Stimulated activated CD4-positive, alpha-beta T cell treated with anti-CD3 and anti-CD28 coated beads, Interleukin-2, amount 100 ng/mL, for 4 hours (primary cell): ENCODE results near the gene LGI2.
"Not testable (repeated sequence)": the region's sequence is repeated elsewhere in the genome, so short reads cannot be mapped to it uniquely, and the experiment has no call there.

Source experiments
- DNase-seq: peaks from one replicate; pipeline ENCODE4 v3.0.0-alpha.2; 2020; ENCODE audit warnings: low read depth

LGI2 gene, protein sequence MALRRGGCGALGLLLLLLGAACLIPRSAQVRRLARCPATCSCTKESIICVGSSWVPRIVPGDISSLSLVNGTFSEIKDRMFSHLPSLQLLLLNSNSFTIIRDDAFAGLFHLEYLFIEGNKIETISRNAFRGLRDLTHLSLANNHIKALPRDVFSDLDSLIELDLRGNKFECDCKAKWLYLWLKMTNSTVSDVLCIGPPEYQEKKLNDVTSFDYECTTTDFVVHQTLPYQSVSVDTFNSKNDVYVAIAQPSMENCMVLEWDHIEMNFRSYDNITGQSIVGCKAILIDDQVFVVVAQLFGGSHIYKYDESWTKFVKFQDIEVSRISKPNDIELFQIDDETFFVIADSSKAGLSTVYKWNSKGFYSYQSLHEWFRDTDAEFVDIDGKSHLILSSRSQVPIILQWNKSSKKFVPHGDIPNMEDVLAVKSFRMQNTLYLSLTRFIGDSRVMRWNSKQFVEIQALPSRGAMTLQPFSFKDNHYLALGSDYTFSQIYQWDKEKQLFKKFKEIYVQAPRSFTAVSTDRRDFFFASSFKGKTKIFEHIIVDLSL

DNA sequence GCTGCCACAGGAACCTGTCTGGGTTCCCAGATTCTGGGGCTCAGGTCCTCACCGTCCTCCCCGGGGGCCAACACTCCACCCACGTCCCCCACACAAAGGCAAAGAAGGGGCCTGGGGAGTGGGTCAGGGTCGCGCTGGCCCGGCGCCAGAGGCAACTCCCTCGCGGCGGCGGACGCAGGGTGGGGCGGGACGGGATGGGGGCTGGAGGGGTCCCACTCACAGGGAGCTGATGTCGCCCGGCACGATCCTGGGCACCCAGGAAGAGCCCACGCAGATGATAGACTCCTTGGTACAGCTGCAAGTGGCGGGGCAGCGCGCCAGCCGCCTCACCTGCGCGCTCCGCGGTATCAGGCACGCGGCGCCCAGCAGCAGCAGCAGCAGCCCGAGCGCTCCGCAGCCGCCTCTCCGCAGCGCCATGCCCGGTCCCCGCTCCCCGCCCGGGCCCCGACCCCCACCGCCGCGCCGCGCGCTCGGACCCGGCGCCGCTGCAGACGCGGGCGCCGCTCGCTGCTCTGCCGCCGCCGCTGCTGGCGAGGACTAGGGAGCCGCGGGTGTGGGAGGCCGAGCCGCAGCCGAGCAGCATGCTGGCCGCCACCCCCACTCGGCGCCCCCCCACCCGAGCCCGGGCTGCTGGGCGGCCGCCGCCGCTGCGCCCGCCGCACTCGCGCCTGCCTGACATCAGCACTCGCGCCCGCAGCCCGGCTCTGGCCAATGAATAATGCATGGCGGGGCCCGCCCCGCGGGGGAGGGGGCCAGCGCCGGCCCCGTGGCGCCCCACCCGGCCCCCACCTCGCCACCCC lies at the start of gene LGI2:
Gene LGI2 (minus strand): TSS at position 670 of the 800 bp plus-strand sequence. CDS start 253 bp downstream, at position 417.
- no peak for DNase-seq

DNA sequence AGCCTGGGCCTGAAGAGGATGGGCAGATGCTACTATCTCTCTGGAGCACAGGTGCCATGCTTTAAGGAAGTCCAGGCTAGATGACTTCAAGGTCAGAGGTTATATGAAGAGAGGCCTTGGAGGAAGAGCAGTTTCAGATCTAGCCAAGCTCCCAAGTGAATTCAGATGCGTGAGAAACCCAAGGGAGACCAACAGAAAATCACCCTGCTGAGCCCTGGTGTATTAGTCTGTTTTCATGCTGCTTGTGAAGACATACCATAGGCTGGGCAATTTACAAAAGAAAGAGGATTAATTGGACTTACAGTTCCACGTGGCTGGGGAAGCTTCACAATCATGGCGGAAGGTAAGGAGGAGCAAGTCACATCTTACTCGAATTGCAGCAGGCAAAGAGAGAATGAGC lies 47.8 kb upstream of the LGI2 start:
- no peak for DNase-seq

DNA sequence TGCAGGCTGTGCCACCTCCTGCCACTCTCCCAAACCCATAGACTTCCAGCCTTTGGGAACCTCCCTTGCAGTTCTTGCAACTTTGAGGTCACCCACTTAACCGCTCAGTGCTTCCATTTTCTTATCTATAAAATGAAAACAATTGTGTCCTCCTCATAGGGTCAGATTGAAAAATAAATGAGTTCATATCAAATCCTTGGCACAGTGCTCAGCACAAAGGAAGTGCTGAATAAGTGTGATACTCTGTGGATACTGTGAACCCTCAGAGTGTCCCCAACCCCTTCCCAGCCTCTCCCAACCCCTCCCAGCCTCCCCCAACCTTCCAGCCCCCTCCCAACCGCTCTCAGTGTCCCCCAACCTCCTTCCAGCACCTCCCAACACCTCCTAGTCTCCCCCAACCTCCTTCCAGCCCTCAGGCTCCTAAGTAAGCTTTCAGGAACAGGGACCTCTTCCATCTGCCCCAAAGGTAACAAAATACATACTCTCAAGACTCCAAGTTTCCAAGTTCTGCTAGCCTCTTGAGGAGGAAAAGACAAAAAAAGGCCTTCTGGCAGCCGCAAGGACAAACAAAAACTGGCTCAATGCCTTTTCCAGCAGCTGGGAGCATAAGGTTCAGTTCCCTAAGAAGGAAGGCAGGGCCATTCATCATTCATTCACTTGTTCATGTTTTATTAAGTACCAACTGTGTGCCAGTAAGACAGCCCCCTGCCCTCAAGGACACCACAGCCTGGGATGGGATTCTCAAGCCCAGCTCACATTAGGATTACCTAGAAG lies 46.1 kb upstream of the LGI2 start:
- no peak for DNase-seq

DNA sequence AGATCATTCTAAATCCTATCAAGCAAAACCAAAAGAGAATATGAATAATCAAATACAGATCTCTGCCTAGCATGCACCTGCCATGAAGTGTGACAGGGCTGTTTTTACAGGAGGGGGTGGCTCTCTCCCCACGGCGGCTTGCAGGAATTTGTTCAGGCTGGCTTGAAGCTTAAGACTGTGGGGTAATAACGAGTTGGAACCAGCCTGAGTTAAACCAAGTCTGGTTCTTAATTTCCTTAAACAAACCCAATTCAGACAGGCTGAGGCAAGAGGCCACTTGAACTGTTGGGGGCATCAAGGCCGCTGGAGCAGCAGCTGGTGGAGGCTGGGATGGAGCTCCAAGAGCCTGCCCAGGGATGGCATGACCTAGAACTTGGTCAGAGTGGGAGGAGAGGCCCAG lies 45.1 kb upstream of the LGI2 start:
- DNase-seq, result no peak

DNA sequence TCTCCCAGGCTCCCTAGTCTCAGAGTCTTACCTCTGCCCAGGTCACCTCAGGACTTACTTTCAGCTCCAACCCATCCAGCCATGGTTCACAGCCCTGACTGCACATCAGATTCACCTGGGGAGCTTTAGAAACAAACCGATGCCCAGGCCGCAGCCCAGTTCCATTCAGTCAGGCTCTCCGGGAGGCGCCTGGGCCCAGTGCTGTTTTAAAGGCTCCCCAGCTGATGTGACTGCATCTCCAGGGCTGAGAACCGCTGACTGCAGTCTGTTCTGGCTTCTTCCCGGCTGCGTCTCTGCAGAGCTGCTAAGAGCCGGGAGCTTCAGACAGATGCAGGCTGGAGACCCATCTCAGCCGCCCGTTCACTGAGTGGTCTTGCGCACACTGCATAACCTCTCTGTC lies 44.4 kb upstream of the LGI2 start:
- DNase-seq, result no peak

DNA sequence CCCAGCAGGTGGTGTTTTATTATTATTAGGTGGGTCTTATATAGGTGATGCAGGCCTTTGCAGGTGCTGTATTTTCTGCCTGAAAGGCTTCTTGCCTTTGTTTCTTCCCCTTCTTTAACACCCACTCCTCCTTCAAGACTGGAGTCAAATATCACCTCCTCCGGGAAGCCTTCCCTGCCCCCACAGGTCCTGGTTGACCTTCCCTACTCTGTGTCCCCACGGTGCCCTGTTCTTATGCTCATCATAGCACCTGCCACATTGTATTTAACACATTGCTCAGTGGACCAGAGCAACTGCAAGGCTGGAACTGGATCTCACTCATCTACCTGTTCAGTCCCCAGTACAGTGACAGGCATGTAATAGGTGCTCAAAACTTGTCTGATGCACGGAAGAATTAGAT lies 39.8 kb upstream of the LGI2 start:
- DNase-seq, result no peak

DNA sequence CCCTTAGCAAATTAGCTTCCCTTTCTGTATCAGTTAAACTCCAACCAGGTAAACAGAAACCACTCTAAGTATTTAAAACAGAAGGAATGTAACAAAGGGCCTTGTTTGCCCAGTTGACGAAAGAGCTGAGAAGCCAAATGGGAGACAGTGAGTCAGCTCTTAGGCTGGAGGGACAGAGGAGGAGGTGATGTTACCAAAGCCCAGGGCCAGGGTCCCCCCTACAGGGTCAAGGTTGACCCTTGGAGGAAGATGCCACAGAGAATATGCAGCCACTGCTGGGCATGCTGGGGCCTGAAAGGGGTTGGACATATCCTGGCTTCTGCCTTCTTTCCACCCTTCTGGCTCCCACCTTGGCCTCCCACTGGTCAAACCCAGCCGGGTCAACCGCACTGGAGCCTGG lies 38.3 kb upstream of the LGI2 start:
- DNase-seq, result no peak

DNA sequence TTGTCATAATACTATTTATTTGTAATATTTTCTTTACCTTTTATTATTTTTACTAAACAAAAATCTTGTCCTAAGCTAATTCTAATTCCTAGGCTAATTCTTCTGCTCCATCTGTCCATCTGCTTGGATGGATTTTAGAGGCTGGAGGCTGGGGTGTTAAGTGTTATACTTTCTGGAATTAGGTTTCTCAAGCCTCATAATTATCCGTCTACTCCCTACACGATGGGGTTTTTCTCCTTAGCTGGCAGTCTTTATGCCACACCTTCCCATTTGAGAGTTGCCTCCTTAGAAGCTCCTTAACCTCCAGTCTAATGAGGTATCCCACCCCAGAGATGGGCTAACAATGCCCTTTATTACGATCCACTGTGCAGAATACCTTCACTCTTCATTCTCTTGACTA lies 37.6 kb upstream of the LGI2 start:
- DNase-seq, result no peak

DNA sequence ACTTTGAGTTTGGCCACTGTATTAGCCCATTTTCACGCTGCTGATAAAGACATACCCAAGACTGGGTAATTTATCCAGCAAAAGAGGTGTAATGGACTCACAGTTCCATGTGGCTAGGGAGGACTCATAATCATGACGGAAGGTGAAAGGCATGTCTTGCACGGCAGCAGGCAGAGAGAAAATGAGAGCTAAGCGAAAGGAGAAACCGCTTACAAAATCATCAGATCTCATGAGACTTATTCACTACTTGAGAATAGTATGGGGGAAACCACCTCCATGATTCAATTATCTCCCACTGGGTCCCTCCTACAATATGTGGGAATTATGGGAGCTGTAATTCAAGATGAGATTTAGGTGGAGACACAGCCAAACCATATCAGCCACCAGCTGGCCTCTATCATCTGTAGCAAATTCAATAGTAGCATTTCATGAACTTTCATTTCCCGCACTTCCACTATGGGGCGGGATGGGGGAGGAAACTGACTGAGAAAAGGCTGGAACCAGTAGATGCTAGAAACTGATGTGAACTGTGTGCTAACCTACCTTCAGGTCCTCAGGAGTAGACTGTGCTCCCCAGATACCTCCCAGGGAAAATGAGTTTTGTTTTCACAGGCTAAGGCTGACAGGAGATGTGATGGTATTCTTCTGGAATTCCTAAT lies 35.3 kb upstream of the LGI2 start:
- no peak for DNase-seq

DNA sequence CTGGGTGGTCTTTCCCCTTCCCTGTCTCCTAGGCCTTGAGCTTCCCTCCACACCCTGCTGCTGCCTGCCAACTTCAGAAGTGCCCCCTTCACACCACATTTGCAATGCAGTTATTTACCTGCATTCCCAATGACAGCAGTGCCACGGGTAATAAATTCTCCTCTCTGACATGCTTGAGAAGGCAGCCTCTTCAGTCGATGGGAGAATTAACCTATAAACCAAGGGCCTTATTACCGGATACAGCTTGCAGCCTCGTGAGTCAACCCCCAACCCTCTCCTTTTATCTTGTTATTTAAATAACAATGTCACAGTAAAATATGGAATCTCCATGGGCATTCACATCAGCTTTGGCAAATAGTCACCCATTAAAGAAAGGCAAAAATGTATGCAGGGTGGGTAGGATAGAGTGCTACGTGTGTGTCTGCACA lies 34.7 kb upstream of the LGI2 start:
- DNase-seq, result no peak

DNA sequence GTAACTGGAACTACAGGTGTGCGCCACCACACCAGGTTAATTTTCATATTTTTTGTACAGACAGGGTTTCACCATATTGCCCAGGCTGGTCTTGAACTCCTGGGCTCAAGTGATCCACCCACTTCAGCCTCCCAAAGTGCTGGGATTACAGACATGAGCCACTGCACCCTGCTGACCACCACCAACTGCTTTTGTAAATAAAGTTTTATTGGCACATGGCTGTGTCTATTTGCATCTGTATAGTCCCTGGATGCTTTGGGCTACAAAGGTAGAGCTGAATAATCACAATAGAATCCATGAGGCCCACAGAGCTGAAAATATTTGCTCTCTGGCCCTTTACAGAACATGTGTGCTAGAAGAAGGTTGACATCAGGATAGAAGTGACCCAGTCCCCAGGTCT lies 33.7 kb upstream of the LGI2 start:
- DNase-seq, result not testable (repeated sequence)

DNA sequence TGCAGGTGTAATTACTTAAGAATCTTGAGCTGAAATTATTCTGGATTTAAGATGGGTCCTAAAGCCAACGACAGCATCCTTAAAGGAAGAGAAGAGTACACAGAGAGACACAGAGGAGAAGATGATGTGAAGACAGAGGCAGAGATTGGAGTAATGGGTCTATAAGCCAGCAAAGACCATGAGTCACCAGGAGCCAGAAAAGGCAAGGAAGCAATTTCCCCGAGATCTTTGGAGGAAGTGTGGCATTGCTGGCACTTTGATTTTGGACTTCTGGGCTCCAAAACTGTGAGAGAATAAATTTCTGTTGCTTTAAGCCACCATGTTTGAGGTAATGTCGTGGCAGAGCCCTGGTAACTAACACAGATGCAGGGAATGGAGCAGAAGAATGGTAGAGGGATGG lies 32.4 kb upstream of the LGI2 start:
- DNase-seq, result no peak

DNA sequence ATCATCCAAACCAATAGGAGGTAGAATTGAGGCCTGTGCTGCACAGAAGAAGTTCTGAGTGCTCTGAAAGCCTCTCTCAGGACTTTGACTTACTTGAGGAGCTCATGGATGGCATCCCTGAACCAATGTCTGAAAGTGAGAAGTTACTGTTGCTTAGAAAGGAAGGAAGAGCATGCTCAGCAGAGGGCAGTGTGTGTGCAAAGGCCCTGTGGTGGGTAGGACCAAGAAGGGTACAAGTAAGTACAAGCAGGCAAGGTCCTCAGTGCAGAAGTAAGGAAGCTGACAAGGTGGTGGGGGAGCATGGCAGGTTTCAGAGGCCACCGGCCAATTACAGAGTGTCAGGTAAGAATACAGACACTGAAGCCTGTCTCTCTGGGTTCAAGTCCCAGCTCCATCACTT lies 31.4 kb upstream of the LGI2 start:
- DNase-seq, result no peak

DNA sequence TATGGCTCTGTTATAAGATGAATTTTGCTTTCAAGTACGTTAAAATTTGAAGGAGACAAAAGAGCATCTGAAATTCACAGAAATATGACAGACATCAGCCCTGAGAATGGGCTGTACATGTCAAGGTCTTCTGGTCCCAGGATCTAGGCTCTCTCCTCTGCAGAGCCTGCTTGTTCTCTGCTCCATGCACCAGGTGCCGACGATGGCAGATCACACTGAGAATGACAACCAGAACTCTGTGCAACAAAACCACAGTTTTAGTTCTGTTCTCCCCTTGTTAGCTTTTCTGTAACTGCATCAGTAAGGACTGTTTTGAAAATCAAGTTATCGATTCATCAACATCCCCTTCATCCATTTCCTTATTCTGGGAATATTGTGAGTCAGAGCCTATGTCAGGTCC lies 30.9 kb upstream of the LGI2 start:
- no peak for DNase-seq

DNA sequence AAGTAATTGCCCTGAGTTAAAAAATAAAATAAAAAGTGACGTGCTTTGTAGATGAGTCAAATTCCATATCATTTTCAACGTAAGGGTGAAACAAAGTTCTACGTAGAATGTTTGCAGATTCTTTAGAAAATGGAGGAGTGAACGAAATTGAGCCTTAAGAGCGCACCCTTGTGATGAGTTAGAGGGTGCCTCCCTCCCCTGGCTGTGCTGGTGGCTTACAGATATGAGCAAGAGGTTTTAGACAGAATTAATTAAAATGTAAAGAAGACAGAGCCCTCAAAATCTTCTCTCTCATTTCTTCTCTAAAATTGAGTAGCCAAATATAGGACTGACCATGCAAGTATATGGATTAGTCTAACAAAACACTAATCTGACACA lies 30.2 kb upstream of the LGI2 start:
- no peak for DNase-seq

DNA sequence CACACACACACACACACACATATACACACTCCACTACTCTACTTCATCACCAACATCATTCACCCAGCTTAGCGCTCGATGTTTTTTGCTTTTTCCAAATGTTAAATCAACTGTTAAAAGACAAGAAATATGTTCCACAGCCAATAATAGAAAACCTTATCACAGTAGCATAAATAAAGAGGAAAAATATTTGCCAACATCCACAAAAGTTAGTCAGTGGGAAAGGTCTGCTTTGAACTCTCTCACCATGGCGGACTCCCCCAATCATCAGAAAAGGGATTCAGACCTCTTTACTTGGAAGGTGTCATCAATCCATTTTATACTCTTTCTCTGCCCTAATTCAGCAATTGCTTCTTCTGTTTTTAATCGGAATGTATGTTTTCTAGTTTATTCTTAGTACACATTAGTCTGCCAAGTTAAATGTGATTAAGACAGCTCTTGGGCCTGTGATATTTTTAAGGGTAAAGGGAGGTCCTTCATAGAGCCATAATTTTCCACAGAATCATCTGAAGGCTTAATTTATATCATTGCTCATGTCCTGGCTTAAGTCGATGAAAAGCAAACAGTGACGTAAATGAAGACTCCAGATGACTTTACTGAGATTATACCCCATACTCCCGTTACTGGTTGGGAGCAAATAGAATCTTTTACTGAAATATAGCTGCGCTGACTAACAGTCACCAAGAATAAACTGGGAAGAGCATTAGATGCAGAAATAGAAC lies 29.7 kb upstream of the LGI2 start:
- DNase-seq, result no peak

DNA sequence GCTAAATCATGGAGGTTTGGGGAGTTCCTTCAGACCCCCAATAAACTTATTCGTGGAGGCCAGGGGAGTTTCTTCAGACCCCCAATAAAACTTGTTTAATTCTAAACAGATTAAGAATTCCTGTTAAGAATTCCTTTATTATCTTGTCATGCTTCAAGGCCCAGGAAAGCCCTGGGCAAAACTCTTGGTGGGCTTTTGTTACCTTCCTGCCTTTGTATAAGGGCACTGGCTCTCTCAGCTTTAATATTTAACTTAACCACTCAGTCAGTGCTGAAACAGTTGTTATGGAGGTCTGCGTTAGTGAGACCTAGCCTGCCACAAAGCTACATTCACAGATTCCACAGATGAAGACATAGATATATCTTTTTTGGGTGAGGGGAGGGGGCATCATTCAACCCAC lies 29.0 kb upstream of the LGI2 start:
- no peak for DNase-seq

DNA sequence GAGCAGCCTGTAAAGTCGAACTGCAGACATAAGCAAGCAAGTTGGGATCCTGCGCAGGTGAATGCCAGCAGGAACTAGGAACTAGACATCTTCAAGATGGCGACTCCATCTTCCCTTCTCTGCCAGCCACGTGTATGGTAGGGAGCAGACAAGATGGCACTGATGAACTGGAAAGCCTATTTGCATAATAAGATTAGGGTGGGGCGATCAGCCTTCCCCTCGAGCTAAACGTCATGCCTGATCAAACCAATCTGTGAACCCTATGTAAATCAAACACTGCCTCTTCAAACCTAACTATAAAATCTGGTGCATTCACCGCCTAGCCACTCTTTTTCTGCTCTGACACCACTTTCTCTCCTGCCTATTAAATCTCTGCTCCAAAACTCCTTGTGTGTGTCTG lies 28.1 kb upstream of the LGI2 start:
- no peak for DNase-seq

DNA sequence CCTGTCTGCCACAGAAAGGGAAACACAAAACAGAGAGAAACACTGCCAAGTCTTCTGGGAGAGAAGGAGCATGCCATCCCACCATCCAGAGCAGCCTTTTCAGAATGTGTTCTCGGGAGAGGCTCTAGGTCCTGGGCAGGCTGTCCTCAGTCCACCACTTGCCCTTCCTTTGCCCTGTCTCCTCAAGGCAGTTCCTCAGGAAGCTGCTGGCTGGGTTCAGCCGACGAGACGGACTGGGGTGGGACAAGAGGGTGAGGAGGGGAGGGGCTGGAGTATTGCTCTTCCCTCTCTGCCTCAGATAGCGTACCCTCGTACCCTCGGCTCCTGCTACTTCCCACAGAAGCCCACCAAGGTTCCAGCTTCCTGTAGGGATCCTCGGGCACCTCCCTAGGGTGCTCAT lies 26.6 kb upstream of the LGI2 start:
- no peak for DNase-seq

DNA sequence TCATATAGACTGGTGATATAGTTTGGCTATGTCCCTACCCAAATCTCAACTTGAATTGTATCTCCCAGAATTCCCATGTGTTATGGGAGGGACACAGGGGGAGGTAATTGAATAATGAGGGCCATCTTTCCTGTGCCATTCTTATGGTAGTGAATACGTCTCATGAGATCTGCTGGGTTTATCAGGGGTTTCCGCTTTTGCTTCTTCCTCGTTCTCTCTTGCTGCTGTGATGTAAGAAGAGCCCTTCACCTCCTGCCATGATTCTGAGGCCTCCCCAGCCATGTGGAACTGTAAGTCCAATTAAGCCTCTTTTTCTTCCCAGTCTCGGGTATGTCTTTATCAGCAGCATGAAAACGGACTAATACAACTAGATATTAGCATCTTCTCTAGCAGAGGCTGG lies 21.3 kb upstream of the LGI2 start:
- DNase-seq, result not testable (repeated sequence)

DNA sequence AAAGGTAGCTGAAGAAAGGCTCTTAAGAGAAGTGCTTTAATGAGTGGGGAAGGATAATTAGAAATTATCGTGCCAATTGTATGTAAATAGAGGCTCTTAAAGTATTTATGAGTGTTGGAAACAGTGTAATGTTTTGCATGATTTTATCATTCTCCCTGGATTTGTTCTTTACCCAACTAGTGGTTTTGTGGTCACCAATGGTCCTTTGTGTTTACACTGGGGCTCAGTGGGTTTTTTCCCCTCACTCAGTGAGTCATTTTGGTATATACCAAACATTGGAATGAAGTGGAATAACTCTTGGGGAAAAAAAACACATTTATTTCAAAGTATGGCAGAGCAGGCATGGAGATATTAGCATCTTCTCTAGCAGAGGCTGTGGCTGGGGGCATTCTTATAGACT lies 20.8 kb upstream of the LGI2 start:
- DNase-seq, result no peak
